Measurements from ENCODE around the gene BASP1. TPM values are rescaled to one million over a fixed set of nuclear protein-coding genes. Genes with fewer than 3 reads are reported as not detected.

BASP1 gene
- total and polyA plus RNA-seq, 2 experiments from 2014 or later, result 87.5 to 114 TPM

DNA sequence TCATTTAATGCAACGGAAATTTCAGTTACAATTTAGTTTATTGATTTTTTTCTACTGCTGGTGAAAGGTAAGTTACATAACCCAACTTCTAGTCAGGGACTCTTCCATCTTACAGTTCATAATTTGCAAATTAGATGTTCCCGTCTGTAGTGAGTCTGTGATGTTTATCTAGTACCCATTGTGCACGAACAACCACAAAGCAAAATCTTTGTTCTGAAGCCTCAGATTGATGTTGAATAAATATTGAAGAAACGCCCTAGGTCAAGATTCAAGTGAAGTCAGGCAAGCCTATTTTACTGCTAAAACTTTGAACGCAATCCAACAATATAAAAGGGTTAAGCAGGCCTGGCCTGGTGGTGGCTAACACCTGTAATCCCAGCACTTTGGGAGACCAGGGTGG is 43.1 kb downstream of the BASP1 start:
- peaks cover 4% of the 10 kb centered on the region for H3K27me3 Mint-ChIP-seq (ENCODE audit: insufficient read depth, low read depth, poor library complexity)
- Histone ChIP-seq H3K27ac (ENCODE audit: low read depth) (peak overlapping the region; percentile 27; the same call in 1 of the 2 replicates), H3K36me3 (ENCODE audit: insufficient read depth) (no peaks in the 10 kb centered on the region), H3K4me3 (no peak overlapping the region), H3K27me3 (ENCODE audit: insufficient read depth) (no peaks in the 10 kb centered on the region), H2AFZ (no peak overlapping the region), H3K4me1 (ENCODE audit: insufficient read depth) (peaks cover 29% of the 10 kb centered on the region), H3K9me2 (ENCODE audit: insufficient read depth) (no peaks in the 10 kb centered on the region), H3F3A (replicated peaks; ENCODE audit: low read depth) (no peaks in the 10 kb centered on the region), H3K4me2 (0 out of 2 replicates have a peak overlapping the region, but pooled peaks have one; percentile 42), H3K79me2 (replicated peaks; ENCODE audit: insufficient read depth) (peaks cover 95% of the 10 kb centered on the region), H4K20me1 (replicated peaks; ENCODE audit: insufficient read depth) (peaks cover 14% of the 10 kb centered on the region)
- no peak overlapping the region for H3K4me3 Mint-ChIP-seq
- H3K9me3 Mint-ChIP-seq, result peaks cover 12% of the 10 kb centered on the region; the same call in 2 of the 3 replicates
- TF ChIP-seq, protein P1, sequence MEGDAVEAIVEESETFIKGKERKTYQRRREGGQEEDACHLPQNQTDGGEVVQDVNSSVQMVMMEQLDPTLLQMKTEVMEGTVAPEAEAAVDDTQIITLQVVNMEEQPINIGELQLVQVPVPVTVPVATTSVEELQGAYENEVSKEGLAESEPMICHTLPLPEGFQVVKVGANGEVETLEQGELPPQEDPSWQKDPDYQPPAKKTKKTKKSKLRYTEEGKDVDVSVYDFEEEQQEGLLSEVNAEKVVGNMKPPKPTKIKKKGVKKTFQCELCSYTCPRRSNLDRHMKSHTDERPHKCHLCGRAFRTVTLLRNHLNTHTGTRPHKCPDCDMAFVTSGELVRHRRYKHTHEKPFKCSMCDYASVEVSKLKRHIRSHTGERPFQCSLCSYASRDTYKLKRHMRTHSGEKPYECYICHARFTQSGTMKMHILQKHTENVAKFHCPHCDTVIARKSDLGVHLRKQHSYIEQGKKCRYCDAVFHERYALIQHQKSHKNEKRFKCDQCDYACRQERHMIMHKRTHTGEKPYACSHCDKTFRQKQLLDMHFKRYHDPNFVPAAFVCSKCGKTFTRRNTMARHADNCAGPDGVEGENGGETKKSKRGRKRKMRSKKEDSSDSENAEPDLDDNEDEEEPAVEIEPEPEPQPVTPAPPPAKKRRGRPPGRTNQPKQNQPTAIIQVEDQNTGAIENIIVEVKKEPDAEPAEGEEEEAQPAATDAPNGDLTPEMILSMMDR (conservative IDR thresholded peaks at IDR 0.05; ENCODE audit: low read depth in 2 of 2), result no peak
- TF ChIP-seq, protein P2, sequence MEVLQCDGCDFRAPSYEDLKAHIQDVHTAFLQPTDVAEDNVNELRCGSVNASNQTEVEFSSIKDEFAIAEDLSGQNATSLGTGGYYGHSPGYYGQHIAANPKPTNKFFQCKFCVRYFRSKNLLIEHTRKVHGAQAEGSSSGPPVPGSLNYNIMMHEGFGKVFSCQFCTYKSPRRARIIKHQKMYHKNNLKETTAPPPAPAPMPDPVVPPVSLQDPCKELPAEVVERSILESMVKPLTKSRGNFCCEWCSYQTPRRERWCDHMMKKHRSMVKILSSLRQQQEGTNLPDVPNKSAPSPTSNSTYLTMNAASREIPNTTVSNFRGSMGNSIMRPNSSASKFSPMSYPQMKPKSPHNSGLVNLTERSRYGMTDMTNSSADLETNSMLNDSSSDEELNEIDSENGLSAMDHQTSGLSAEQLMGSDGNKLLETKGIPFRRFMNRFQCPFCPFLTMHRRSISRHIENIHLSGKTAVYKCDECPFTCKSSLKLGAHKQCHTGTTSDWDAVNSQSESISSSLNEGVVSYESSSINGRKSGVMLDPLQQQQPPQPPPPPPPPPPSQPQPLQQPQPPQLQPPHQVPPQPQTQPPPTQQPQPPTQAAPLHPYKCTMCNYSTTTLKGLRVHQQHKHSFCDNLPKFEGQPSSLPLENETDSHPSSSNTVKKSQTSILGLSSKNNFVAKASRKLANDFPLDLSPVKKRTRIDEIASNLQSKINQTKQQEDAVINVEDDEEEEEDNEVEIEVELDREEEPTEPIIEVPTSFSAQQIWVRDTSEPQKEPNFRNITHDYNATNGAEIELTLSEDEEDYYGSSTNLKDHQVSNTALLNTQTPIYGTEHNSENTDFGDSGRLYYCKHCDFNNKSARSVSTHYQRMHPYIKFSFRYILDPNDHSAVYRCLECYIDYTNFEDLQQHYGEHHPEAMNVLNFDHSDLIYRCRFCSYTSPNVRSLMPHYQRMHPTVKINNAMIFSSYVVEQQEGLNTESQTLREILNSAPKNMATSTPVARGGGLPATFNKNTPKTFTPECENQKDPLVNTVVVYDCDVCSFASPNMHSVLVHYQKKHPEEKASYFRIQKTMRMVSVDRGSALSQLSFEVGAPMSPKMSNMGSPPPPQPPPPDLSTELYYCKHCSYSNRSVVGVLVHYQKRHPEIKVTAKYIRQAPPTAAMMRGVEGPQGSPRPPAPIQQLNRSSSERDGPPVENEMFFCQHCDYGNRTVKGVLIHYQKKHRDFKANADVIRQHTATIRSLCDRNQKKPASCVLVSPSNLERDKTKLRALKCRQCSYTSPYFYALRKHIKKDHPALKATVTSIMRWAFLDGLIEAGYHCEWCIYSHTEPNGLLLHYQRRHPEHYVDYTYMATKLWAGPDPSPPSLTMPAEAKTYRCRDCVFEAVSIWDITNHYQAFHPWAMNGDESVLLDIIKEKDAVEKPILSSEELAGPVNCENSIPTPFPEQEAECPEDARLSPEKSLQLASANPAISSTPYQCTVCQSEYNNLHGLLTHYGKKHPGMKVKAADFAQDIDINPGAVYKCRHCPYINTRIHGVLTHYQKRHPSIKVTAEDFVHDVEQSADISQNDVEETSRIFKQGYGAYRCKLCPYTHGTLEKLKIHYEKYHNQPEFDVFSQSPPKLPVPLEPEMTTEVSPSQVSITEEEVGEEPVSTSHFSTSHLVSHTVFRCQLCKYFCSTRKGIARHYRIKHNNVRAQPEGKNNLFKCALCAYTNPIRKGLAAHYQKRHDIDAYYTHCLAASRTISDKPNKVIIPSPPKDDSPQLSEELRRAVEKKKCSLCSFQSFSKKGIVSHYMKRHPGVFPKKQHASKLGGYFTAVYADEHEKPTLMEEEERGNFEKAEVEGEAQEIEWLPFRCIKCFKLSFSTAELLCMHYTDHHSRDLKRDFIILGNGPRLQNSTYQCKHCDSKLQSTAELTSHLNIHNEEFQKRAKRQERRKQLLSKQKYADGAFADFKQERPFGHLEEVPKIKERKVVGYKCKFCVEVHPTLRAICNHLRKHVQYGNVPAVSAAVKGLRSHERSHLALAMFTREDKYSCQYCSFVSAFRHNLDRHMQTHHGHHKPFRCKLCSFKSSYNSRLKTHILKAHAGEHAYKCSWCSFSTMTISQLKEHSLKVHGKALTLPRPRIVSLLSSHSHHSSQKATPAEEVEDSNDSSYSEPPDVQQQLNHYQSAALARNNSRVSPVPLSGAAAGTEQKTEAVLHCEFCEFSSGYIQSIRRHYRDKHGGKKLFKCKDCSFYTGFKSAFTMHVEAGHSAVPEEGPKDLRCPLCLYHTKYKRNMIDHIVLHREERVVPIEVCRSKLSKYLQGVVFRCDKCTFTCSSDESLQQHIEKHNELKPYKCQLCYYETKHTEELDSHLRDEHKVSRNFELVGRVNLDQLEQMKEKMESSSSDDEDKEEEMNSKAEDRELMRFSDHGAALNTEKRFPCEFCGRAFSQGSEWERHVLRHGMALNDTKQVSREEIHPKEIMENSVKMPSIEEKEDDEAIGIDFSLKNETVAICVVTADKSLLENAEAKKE (CRISPR knock-in tag; IDR thresholded peaks at IDR 0.05), result no peak
- TF ChIP-seq ZNF114 (CRISPR knock-in tag; IDR thresholded peaks at IDR 0.05) (no peak), NANOG (IDR thresholded peaks at IDR 0.05; ENCODE audit: borderline replicate concordance) (no peak), POLR2AphosphoS5 (IDR thresholded peaks at IDR 0.05; ENCODE audit: low read depth) (no peak), EZH2phosphoT487 (IDR thresholded peaks at IDR 0.05; ENCODE audit: unreplicated experiment) (no peak), STAT1 (IDR thresholded peaks at IDR 0.05; ENCODE audit: unreplicated experiment) (no peak), EZH2 (IDR thresholded peaks at IDR 0.05; ENCODE audit: low read depth, unreplicated experiment) (no peak), JUNB (IDR thresholded peaks at IDR 0.05; ENCODE audit: unreplicated experiment) (no peak), ZNF331 (CRISPR knock-in tag; IDR thresholded peaks at IDR 0.05; ENCODE audit: low read depth) (no peak), CREB1 (CRISPR knock-in tag; IDR thresholded peaks at IDR 0.05; ENCODE audit: low read depth) (no peak)
- TF ChIP-seq, protein P3, sequence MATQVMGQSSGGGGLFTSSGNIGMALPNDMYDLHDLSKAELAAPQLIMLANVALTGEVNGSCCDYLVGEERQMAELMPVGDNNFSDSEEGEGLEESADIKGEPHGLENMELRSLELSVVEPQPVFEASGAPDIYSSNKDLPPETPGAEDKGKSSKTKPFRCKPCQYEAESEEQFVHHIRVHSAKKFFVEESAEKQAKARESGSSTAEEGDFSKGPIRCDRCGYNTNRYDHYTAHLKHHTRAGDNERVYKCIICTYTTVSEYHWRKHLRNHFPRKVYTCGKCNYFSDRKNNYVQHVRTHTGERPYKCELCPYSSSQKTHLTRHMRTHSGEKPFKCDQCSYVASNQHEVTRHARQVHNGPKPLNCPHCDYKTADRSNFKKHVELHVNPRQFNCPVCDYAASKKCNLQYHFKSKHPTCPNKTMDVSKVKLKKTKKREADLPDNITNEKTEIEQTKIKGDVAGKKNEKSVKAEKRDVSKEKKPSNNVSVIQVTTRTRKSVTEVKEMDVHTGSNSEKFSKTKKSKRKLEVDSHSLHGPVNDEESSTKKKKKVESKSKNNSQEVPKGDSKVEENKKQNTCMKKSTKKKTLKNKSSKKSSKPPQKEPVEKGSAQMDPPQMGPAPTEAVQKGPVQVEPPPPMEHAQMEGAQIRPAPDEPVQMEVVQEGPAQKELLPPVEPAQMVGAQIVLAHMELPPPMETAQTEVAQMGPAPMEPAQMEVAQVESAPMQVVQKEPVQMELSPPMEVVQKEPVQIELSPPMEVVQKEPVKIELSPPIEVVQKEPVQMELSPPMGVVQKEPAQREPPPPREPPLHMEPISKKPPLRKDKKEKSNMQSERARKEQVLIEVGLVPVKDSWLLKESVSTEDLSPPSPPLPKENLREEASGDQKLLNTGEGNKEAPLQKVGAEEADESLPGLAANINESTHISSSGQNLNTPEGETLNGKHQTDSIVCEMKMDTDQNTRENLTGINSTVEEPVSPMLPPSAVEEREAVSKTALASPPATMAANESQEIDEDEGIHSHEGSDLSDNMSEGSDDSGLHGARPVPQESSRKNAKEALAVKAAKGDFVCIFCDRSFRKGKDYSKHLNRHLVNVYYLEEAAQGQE (IDR thresholded peaks at IDR 0.05; ENCODE audit: unreplicated experiment), result no peak
- TF ChIP-seq, protein P4, sequence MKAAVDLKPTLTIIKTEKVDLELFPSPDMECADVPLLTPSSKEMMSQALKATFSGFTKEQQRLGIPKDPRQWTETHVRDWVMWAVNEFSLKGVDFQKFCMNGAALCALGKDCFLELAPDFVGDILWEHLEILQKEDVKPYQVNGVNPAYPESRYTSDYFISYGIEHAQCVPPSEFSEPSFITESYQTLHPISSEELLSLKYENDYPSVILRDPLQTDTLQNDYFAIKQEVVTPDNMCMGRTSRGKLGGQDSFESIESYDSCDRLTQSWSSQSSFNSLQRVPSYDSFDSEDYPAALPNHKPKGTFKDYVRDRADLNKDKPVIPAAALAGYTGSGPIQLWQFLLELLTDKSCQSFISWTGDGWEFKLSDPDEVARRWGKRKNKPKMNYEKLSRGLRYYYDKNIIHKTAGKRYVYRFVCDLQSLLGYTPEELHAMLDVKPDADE (IDR thresholded peaks at IDR 0.05), result no peak
- H3K27ac Mint-ChIP-seq, result no peak overlapping the region
- H3K36me3 Mint-ChIP-seq (ENCODE audit: low read depth), result peaks cover 60% of the 10 kb centered on the region
- peaks cover 29% of the 10 kb centered on the region for H3K4me1 Mint-ChIP-seq
- DNase-seq (ENCODE audit: low spot score), result no peak
- no peak for ATAC-seq

All from GM23338 (cell line).